Measurements from ENCODE around the gene DLG2.

DLG2 gene

GRCh38 chr11:85541683-85542082 is 85.5 kb downstream of the DLG2 start:
- no peak for DNase-seq

- no peak for DNase-seq
These were observed 86.4 kb downstream of the DLG2 start for GRCh38 chr11:85540635-85541205.

GRCh38 chr11:85540181-85540580 is 87.0 kb downstream of the DLG2 start:
- no peak for DNase-seq

- DNase-seq, result no peak
These were observed 87.4 kb downstream of the DLG2 start for GRCh38 chr11:85539740-85540139.

DNA sequence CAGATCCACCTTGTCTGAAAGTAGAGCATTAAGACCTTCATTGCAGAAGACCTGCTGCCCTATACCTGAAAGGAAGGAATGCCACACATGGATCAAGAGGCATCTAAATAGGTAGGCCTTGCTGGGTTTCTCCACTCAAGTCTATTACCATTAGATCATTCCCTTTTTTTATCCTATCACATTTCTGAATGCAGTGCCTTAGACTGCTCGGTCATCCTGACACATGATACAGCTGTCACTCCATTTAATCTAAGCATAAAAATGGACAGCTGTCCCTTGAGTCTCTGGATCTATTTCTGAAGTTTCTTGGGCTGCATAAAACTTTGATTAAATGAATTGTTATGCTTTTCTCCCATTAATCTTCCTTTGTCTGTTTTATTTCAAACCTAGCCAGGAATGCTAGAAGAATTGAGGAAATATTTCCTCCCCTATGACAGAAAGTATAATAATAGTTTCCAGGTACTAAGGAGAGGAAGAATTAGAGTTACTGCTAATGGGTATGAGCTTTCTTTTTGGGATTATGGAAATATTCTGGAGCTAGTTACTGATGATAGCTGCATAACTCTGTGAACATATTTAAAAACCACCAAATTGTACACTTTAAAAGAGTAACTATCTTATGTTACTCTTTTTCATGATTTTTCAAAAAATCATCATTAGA is 88.0 kb downstream of the DLG2 start:
- no peak for DNase-seq

GRCh38 chr11:85536438-85536837 is 90.7 kb downstream of the DLG2 start:
- no peak for DNase-seq

DNA sequence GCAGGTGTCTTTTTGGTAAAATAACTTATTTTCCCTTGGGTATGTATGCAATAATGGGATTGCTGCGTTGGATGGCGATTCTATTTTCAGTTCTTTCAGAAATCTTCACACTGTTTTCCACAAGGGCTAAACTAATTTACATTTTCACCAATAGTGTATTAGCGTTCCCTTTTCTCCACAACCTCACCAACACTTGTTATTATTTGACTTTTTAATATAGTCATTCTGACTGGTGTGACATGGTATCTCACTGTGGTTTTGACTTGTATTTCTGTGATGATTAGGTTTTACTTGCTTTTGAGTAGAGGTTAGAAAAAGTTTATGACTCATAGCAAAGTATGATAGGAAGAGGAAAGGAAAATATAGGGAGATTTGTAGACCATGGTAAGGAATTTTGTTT is 92.3 kb downstream of the DLG2 start:
- DNase-seq, result no peak

GRCh38 chr11:85531191-85531897 is 95.8 kb downstream of the DLG2 start:
- DNase-seq, result no peak

GRCh38 chr11:85530634-85531033 is 96.5 kb downstream of the DLG2 start:
- DNase-seq, result no peak

- DNase-seq, result no peak
These were observed 100.6 kb downstream of the DLG2 start for GRCh38 chr11:85526564-85526963.

- no peak for DNase-seq
These were observed 101.5 kb downstream of the DLG2 start for GRCh38 chr11:85525686-85526085.

GRCh38 chr11:85517272-85517671 is 109.9 kb downstream of the DLG2 start:
- DNase-seq, result no peak

DNA sequence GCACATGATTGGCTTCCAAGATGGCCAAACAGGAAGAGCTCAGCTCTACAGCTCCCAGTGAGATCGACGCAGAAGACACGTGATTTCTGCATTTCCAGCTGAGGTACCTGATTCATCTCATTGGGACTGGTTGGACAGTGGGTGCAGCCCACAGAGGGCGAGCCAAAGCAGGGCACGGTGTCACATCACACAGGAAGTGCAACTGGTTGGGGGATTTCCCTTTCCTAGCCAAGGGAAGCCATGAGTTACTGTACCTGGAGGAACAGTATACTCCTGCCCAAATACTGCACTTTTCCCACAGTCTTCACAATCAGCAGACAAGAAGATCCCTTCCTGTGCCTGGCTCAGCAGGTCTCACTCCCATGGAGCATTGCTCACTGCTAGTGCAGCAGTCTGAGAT is 131.2 kb downstream of the DLG2 start:
- no peak for DNase-seq

DNA sequence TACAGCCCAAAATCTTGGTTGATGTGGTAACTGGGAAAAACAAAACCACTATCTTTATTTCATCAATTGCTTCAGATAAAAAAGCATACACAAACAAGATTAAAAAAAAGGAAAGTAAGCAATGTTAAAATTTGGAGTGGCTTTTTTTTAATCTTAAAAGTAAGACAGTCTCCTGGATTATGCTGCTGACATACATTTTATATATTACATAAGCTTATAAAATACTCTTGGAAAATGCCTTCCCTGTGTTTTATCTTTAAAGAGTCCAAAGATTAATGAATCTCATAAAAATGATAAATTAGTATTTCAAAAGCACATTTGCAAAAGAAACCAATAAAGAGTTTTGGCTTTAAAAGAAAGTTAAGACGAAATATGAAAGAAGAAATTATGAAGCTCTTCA is 132.7 kb downstream of the DLG2 start:
- no peak for DNase-seq

GRCh38 chr11:85485902-85486301 is 141.2 kb downstream of the DLG2 start:
- DNase-seq, result no peak

DNA sequence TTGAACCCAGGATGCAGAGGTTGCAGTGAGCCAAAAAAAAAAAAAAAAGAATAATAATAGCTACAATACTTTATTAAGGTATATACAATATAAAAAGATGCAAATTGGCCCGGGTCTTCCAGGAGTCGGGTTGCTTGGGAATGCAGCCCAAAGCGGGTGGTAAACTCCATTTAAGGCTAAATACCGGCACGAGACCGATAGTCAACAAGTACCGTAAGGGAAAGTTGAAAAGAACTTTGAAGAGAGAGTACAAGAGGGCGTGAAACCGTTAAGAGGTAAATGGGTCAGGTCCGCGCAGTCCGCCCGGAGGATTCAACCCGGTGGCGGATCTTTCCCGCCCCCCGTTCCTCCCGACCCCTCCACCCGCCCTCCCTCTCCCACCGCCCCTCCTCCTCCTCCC is 143.3 kb downstream of the DLG2 start:
- no peak for DNase-seq

DNA sequence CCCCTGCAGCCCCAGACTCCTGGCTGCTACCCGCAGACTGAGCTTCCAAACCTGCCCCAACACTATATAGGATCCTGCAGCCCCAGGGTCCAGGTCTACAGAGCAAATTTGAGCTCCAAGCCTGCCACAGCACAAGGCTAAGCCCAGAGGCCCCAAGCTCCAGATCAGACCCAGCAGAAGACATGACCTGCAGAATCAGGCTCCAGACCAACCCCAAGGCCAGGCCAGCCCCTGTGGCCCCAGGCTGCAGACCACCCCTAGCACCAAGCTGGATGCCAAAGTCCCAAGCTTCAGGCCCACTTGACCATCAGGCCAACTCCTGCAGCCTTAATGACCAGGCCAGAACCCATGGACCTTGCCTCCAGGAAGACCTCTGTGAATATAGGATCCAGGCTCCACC is 145.3 kb downstream of the DLG2 start:
- DNase-seq, result no peak

- DNase-seq, result no peak
These were observed 151.3 kb downstream of the DLG2 start for GRCh38 chr11:85475660-85476517.

DNA sequence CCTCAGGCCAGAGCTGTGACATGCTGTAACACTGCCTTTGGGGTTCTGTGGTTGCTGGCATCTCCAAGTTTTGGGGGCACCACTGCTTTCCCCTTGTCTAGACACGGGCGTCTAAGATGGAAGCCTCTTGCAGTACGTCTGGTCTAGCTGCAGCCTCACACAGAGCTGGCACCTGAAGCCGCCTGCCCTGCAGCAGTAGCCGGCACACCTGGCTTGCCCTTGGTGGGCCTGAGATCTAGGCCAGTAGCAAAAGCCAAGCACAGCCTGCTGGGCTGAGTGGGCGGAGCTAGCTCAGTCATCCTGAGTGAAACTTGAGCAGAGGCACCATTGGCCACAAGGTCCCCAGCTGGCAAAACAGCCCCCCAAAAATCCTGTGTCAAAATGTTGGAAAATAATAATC is 154.2 kb downstream of the DLG2 start:
- DNase-seq, result no peak

GRCh38 chr11:85464283-85464682 is 162.9 kb downstream of the DLG2 start:
- DNase-seq, result no peak

DNA sequence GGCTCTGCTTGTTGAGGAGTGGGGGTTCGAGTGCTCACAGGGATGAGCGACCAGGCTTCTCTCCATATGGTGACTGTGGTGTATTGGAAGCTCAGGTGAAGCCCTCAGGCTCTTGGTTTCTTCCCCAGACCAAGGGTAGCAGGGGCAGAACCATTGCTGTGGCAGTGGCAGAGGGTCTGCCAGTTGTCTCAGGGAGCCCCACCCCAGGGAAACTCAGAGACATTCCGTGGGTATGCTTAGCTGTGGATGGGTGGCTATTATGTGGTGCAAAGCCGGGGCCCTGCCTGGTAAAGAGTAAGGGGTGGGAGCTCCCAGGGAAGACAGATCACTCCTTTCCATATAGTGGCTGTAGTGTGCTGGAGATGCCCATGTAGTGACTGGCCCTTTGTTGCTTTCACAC is 167.8 kb downstream of the DLG2 start:
- DNase-seq, result no peak

- DNase-seq, result no peak
These were observed 182.7 kb downstream of the DLG2 start for GRCh38 chr11:85444479-85444878.

GRCh38 chr11:85440273-85440672 is 186.9 kb downstream of the DLG2 start:
- DNase-seq, result no peak

DNA sequence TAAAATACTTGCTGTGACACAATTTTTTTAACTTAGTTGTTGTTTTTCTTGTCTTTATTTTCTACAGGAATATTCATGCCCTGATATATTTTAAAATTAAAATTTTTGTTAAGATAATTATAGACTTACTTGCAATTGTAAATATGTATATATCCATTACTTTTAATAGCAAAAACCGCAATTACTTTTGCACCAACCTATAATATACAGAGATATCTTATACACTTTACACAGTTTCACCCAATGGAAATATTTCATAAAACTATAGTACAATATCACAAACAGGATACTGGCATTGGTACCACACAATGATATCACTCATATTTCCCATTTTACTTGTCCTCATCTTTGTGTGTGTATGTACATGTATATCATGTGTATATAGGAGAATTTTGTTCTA is 188.8 kb downstream of the DLG2 start:
- no peak for DNase-seq

All from activated effector memory CD4-positive, alpha-beta T cell treated with Interleukin-2 at 50 U/mL for 16 hours (primary cell).